H1 (cell line): Measurements from ENCODE around the gene FARS2. TPM values are rescaled to one million over a fixed set of nuclear protein-coding genes. Genes with fewer than 3 reads are reported as not detected.

Experiments
- CTCF ChIA-PET: fragments of 300-600 bp; sonication (Branson Sonifier 250); formaldehyde crosslinking; loops from one replicate; lab custom pipeline; 2021; ENCODE audit not compliant: partially characterized antibody; lab: Charles Lee
- POLR2A ChIA-PET: fragments of 300-600 bp; sonication (Branson Sonifier 250); formaldehyde crosslinking; loops from one replicate; lab custom pipeline; 2021; ENCODE audit warnings: inconsistent platforms; ENCODE audit not compliant: partially characterized antibody; lab: Charles Lee
- DNase-seq, 2 experiments: peaks; one replicate each; pipeline versions ENCODE4 v3.0.0 to v3.0.0-alpha.2; 2010 to 2022; ENCODE audit warnings: low spot score in 2 of 2, low read depth in 1 of 2, mixed read lengths in 1 of 2
- FAIRE-seq: peaks from 2 replicates; lab custom pipeline; 2011; peaks lifted over from hg19 to GRCh38; lab: Jason Lieb, UNC
- H2AFZ ChIP-seq: 2 replicates; pipeline ENCODE4 v1.8.1; 2012; ENCODE audit warnings: low read length, inconsistent platforms
- H2AK5ac ChIP-seq: 2 replicates; pipeline ENCODE4 v1.6.1; 2013; ENCODE audit warnings: low read depth, low read length
- H2BK120ac ChIP-seq: replicated peaks from 2 replicates; pipeline ENCODE3; 2013; ENCODE audit warnings: low read depth, low read length, inconsistent platforms
- H2BK12ac ChIP-seq: 2 replicates; pipeline ENCODE4 v1.6.1; 2013; ENCODE audit warnings: low read depth, low read length
- H2BK15ac ChIP-seq: 2 replicates; pipeline ENCODE4 v1.6.1; 2013; ENCODE audit warnings: low read length
- H2BK20ac ChIP-seq: 2 replicates; pipeline ENCODE4 v1.6.1; 2013; ENCODE audit warnings: low read length
- H2BK5ac ChIP-seq: 2 replicates; pipeline ENCODE4 v1.6.1; 2013; ENCODE audit warnings: low read depth, low read length
- H3K14ac ChIP-seq: 2 replicates; pipeline ENCODE4 v1.6.1; 2013; ENCODE audit warnings: inconsistent platforms; ENCODE audit not compliant: insufficient read length
- H3K18ac ChIP-seq: 2 replicates; pipeline ENCODE4 v1.6.1; 2013; ENCODE audit warnings: low read length; ENCODE audit errors: extremely low read depth
- H3K23ac ChIP-seq: 2 replicates; pipeline ENCODE4 v1.6.1; 2013; ENCODE audit warnings: inconsistent platforms; ENCODE audit not compliant: insufficient read length
- H3K23me2 ChIP-seq: 2 replicates; pipeline ENCODE4 v1.6.1; 2013; ENCODE audit warnings: low read depth, low read length
- H3K27ac ChIP-seq: 2 replicates; pipeline ENCODE4 v1.6.1; 2011; ENCODE audit warnings: low read depth, low read length, inconsistent platforms
- H3K27me3 ChIP-seq, 4 experiments: replicated peaks in 1 of 4; 1 replicate in 1 of 4; 2 replicates in 3 of 4; pipeline versions ENCODE4 v1.6.1 to v1.8.1; 2011 to 2013; ENCODE audit warnings: low read length in 3 of 4, mild to moderate bottlenecking in 3 of 4, inconsistent platforms in 2 of 4, mixed read lengths in 2 of 4, moderate library complexity in 1 of 4; ENCODE audit not compliant: control insufficient read depth in 3 of 4, insufficient read depth in 3 of 4; ENCODE audit errors: extremely low read depth in 1 of 4
- H3K36me3 ChIP-seq, 4 experiments: 2 replicates each; pipeline versions ENCODE4 v1.6.1 to v1.8.1; 2011 to 2013; ENCODE audit warnings: mild to moderate bottlenecking in 4 of 4, low read length in 3 of 4, moderate library complexity in 2 of 4, control low read depth in 1 of 4, inconsistent platforms in 1 of 4; ENCODE audit not compliant: insufficient read depth in 4 of 4, control insufficient read depth in 2 of 4
- H3K4ac ChIP-seq: replicated peaks from 2 replicates; pipeline ENCODE3; 2013; ENCODE audit warnings: low read length, low read depth, mixed read lengths, inconsistent platforms; ENCODE audit not compliant: insufficient read length
- H3K4me1 ChIP-seq, 4 experiments: replicated peaks in 1 of 4; 1 replicate in 1 of 4; 2 replicates in 3 of 4; pipeline versions ENCODE4 v1.6.1 to v1.8.1; 2011 to 2013; ENCODE audit warnings: low read length in 3 of 4, inconsistent platforms in 2 of 4, mixed read lengths in 1 of 4; ENCODE audit not compliant: insufficient read depth in 4 of 4, control insufficient read depth in 3 of 4
- H3K4me2 ChIP-seq, 2 experiments: 2 replicates each; pipeline versions ENCODE4 v1.6.1 to v1.8.1; 2011 to 2013; ENCODE audit warnings: low read depth in 2 of 2, low read length in 2 of 2, control low read depth in 1 of 2, inconsistent platforms in 1 of 2, mild to moderate bottlenecking in 1 of 2; ENCODE audit not compliant: insufficient read depth in 1 of 2
- H3K4me3 ChIP-seq, 4 experiments: fragments of 200-600, 300-600 bp in 1 of 4; sonication (generic), shearing (Covaris generic), sonication (Bioruptor Twin) in 1 of 4; 2 replicates each; pipeline versions ENCODE4 v1.5.1 to v1.8.1; 2011 to 2016; ENCODE audit warnings: low read length in 4 of 4, low read depth in 3 of 4, control low read depth in 2 of 4, inconsistent platforms in 2 of 4, mild to moderate bottlenecking in 2 of 4, mixed read lengths in 1 of 4, moderate library complexity in 1 of 4; ENCODE audit not compliant: insufficient read depth in 2 of 4; ENCODE audit errors: extremely low read depth in 1 of 4
- H3K56ac ChIP-seq: replicated peaks from 2 replicates; pipeline ENCODE3; 2013; ENCODE audit warnings: low read depth, mild to moderate bottlenecking, mixed read lengths, low read length, inconsistent platforms; ENCODE audit not compliant: insufficient read length
- H3K79me1 ChIP-seq: 2 replicates; pipeline ENCODE4 v1.6.1; 2013; ENCODE audit warnings: low read depth, low read length, control low read depth
- H3K79me2 ChIP-seq, 2 experiments: 2 replicates each; pipeline versions ENCODE4 v1.6.1 to v1.8.1; 2012 to 2013; ENCODE audit warnings: low read length in 2 of 2, mild to moderate bottlenecking in 2 of 2, inconsistent platforms in 1 of 2; ENCODE audit not compliant: insufficient read depth in 2 of 2, control insufficient read depth in 1 of 2
- H3K9ac ChIP-seq, 4 experiments: replicated peaks in 1 of 4; 1 replicate in 1 of 4; 2 replicates in 3 of 4; pipeline versions ENCODE4 v1.6.1 to v1.8.1; 2011 to 2013; ENCODE audit warnings: low read depth in 3 of 4, low read length in 3 of 4, control low read depth in 2 of 4, mild to moderate bottlenecking in 2 of 4, moderate library complexity in 2 of 4, inconsistent platforms in 1 of 4; ENCODE audit errors: extremely low read depth in 1 of 4
- H3K9me3 ChIP-seq, 2 experiments: 2 replicates each; pipeline versions ENCODE4 v1.6.1 to v1.8.1; 2012 to 2013; ENCODE audit warnings: mild to moderate bottlenecking in 2 of 2, moderate library complexity in 2 of 2, control low read depth in 1 of 2, inconsistent platforms in 1 of 2, low read depth in 1 of 2, low read length in 1 of 2, mixed read lengths in 1 of 2; ENCODE audit not compliant: insufficient read depth in 2 of 2
- H4K20me1 ChIP-seq, 2 experiments: replicated peaks in 1 of 2; 2 replicates each; pipeline versions ENCODE3 to v1.8.1; 2011 to 2013; ENCODE audit warnings: inconsistent platforms in 2 of 2, low read length in 2 of 2, mild to moderate bottlenecking in 1 of 2; ENCODE audit not compliant: insufficient read depth in 2 of 2, control insufficient read depth in 1 of 2
- H4K5ac ChIP-seq: 2 replicates; pipeline ENCODE4 v1.6.1; 2013; ENCODE audit warnings: low read length, low read depth, mixed read lengths, inconsistent platforms; ENCODE audit not compliant: insufficient read length
- H4K8ac ChIP-seq: 2 replicates; pipeline ENCODE4 v1.8.0; 2013; ENCODE audit warnings: mild to moderate bottlenecking, moderate library complexity, low read length, inconsistent platforms; ENCODE audit not compliant: insufficient read depth; ENCODE audit errors: extremely low read depth
- H4K91ac ChIP-seq: replicated peaks from 2 replicates; pipeline ENCODE3; 2013; ENCODE audit warnings: low read length, mixed read lengths, inconsistent platforms; ENCODE audit not compliant: insufficient read length
- CHD1 ChIP-seq: IDR thresholded peaks from 2 replicates; pipeline ENCODE4 v1.6.1; 2012; ENCODE audit warnings: low read depth, low read length, improper control_type of control experiment
- MAFK ChIP-seq: IDR thresholded peaks from 2 replicates; pipeline ENCODE4 v1.6.1; 2012; ENCODE audit warnings: low read depth, mild to moderate bottlenecking, improper control_type of control experiment, low read length
- WGBS, 2 experiments: shearing (Covaris generic) in 1 of 2; methylation state at CpG; one replicate each; pipeline versions ENCODE4 v1.1.6 to v1.1.7; 2013 to 2015; ENCODE audit warnings: low lambda C conversion rate in 2 of 2, mixed read lengths in 2 of 2, inconsistent platforms in 1 of 2, low coverage in 1 of 2, missing lambda C conversion rate in 1 of 2; ENCODE audit not compliant: insufficient replicate concordance in 2 of 2, insufficient coverage in 1 of 2, insufficient read length in 1 of 2; ENCODE audit errors: extremely low coverage in 1 of 2, missing lambda C conversion rate in 1 of 2; 5-methylcytosine and 5-hydroxymethylcytosine counted together
- polyA plus RNA-seq, 7 experiments: library from polyadenylated mRNA; depleted of rRNA in 3 of 7; stranded (reverse) in 5 of 7; unstranded in 2 of 7; fragments of >200 nt in 5 of 7; fragments of 200-250 nt in 2 of 7; gene quantifications; 1 replicate in 5 of 7; 2 replicates in 1 of 7; 4 replicates in 1 of 7; pipeline versions ENCODE4 v1.2.1 to v1.2.3, GENCODE V29; 2011 to 2013; ENCODE audit warnings: missing spikeins in 2 of 7, mixed read lengths in 2 of 7
- total RNA-seq: library from RNA; stranded (reverse); fragmentation: NEBNext Ultra II Directional; extraction: Animal tissue kit (Norgen Biotek cat#: 25700); gene quantifications from 2 replicates; pipeline ENCODE4 v1.2.1, GENCODE V29; 2021

FARS2 gene
- total and polyA plus RNA-seq, 2 of the 8 experiments (the other 6 are each of a cell fraction or from before 2014, with no cell fraction given), result 11.7 to 14.4 TPM

GRCh38 chr6:5217356-5217755 is 44.0 kb upstream of the FARS2 start:
- Histone ChIP-seq H3K4me2 (no peak overlapping the region), H3K27ac (no peak overlapping the region), H2BK5ac (no peak overlapping the region), H3K18ac (no peak overlapping the region), H3K9me3 (no peaks in the 10 kb centered on the region), H2BK20ac (no peak overlapping the region), H3K27me3 (no peaks in the 10 kb centered on the region), H4K8ac (no peak overlapping the region), H3K4ac (no peak overlapping the region), H3K36me3 (peaks cover 3 to 15% (median 12%) of the 10 kb centered on the region in 4 experiments; a peak in 7 of 8 replicates), H2BK12ac (no peak overlapping the region), H3K4me3 (no peak overlapping the region), H3K9ac (no peak overlapping the region), H2BK120ac (no peak overlapping the region), H3K79me2 (no peaks in the 10 kb centered on the region), H3K23ac (no peak overlapping the region), H4K91ac (no peak overlapping the region), H3K56ac (no peak overlapping the region), H3K79me1 (peaks cover 2% of the 10 kb centered on the region; the same call in 1 of the 2 replicates), H2AK5ac (no peak overlapping the region), H3K4me1 (0 out of 7 replicates have a peak, but pooled peaks cover 0 to 2% (median 0%) of the 10 kb centered on the region in 4 experiments), H2AFZ (no peak overlapping the region), H3K14ac (no peak overlapping the region), H4K20me1 (peaks cover 3% of the 10 kb centered on the region in 2 experiments), H4K5ac (no peak overlapping the region), H3K23me2 (no peaks in the 10 kb centered on the region), H2BK15ac (no peak overlapping the region)
- WGBS, 2 experiments, result 96% methylated on average over 2 of the region's 2 CpGs; no CpG with 5 or more reads in 1 of the 2 experiments
- FAIRE-seq, result no peak
- no peak for DNase-seq
- ChIA-PET POLR2A (interaction anchor here (1.2 kb wide), 1 partner anchor 14 kb away, joined by 3 read pairs; no protein-coding TSS in a partner anchor), CTCF (interaction anchor here (0.6 to 11.9 kb wide), 13 partner anchors 12 to 192 kb away, joined by 3 to 129 read pairs (median 4); no protein-coding TSS in a partner anchor)
- no peak for TF ChIP-seq CHD1
- TF ChIP-seq MAFK, result no peak
